Activated CD8-positive, alpha-beta memory T cell treated with anti-CD3 and anti-CD28 coated beads for 24 hours (primary cell): ENCODE measurements around the gene HAND2.

ENCODE experiments used
- DNase-seq: peaks from one replicate; pipeline ENCODE4 v3.0.0-alpha.2; 2020

The HAND2 gene

GRCh38 chr4:173500841-173501591, 29.0 kb downstream of the HAND2 start:
- DNase-seq = no peak

GRCh38 chr4:173499658-173500535, 30.1 kb downstream of the HAND2 start:
- DNase-seq = no peak

DNA sequence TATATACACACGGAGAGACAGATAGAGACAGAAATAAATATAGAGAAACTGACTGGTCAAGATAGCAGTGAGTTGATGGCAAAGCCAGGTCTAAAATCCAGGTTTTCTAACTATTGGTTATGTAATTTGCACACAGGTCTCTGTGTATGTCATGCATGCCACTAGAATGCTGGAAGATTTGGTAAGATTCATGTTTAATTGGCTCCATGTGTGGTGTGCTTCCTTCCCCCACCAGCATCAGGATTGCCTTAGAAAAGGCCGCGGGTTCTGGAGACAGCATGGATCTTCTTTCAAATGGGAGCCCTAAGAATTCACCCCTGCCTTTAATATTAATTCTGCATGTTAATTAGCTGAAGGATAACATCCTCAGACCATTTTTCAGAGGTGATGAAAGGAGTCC, 31.3 kb downstream of the HAND2 start:
- DNase-seq = no peak

DNA sequence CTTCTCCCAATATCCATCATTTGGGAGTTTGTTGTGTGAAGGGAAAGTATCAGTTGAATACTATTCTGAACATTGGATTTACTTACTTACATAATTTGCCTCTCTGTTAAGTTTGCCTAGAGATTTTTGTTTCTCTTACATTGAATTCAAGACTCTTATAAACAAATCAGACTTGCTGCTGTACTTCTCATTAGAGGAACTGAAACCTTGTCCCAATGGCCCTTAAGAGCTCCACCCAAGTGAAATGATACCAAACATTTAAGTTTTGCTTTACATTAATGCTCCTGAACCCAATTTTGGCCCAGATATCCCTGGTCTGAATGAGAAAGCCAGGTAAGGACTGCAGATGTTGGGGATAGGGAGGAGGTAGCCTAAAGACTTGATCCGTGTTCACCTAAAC, 32.0 kb downstream of the HAND2 start:
- no peak for DNase-seq

GRCh38 chr4:173494013-173494970, 35.7 kb downstream of the HAND2 start:
- no peak for DNase-seq

DNA sequence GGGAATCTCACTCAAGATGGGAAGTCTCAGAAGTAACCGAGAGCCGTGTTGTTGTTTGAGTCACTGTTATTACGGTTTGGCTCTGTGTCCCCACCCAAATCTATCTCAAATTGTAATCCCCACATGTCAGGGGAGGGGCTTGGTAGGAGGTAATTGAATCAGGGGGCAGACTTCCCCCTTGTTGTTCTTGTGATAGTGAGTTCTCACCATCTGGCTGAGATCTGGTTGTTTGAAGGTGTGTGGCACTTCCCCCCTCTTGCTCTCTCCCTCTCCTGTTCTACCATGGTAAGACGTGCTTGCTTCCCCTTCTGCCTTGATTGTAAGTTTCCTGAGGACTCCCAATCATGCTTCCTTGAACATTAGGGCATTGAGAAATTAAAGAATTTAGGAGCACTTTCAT, 37.0 kb downstream of the HAND2 start:
- DNase-seq = no peak

DNA sequence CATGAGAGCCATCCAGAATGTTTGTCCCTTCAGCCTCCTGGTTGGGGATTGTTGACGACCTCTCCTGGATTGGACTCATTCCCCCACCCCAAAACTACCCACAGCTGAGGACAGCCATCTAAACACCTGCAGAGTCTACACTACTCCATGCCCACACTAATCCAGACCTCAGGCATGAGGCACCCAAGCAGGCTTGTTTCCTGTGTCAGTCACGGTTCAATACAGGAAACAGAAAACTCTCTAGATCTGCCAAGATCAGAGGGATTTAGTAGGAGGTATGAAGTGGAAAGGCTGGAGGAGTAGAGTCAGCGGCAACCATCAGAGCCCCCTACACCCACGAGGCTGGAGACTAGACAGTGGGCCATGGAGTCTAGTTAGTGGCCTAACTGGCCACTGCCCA, 37.7 kb downstream of the HAND2 start:
- no peak for DNase-seq

GRCh38 chr4:173490817-173491528, 39.1 kb downstream of the HAND2 start:
- DNase-seq = no peak

- DNase-seq = no peak
These were observed 39.8 kb downstream of the HAND2 start for GRCh38 chr4:173490256-173490655.

GRCh38 chr4:173489514-173489913, 40.5 kb downstream of the HAND2 start:
- no peak for DNase-seq

- no peak for DNase-seq
These were observed 41.4 kb downstream of the HAND2 start for GRCh38 chr4:173488656-173489055.

DNA sequence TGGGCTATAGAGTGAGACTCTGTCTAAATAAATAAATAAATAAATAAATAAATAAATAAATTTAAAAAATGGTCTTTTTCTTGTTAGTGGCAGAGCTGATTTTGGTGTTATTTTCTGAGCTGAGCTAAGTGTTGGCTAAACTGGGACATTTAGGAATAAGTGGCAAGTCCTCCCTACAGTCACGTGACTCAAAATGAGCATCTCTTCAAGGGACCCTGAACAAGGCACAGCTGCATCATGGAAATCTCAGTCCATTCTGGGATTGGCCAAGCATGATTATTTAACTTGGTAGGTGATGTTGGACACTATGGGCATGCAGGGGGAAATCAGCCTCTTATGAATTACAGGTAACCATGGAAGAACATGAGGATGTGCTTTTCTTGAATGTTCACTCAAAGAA, 42.0 kb downstream of the HAND2 start:
- DNase-seq = no peak

- DNase-seq = no peak
These were observed 43.2 kb downstream of the HAND2 start for GRCh38 chr4:173486714-173487392.

GRCh38 chr4:173485164-173485563, 44.9 kb downstream of the HAND2 start:
- no peak for DNase-seq

DNA sequence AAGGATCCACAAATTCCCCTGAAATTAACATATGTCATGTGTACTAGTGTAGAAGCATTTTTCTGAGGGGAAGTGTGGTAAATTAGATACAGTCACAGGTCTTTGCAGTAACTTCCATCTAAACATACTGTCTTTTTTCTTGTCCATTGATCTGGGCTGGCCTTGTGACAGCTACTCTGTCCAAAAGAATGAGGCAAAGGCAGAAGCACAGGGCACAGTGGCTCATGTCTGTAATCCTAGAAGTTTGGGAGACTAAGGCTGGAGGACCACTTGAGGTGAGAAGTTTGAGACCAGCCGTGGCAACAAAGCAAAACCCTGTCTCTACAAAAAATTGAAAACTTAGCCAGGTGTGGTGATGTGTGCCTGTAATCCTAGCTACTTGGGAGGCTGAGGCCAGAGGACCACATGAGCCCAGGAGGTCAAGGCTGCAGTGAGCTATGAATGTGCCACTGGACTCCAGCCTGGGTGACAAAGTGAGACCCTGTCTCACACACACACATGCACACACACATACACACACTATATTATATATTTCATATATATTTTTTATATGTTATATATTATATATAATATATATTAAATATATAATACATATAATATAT, 47.6 kb downstream of the HAND2 start:
- no peak for DNase-seq

DNA sequence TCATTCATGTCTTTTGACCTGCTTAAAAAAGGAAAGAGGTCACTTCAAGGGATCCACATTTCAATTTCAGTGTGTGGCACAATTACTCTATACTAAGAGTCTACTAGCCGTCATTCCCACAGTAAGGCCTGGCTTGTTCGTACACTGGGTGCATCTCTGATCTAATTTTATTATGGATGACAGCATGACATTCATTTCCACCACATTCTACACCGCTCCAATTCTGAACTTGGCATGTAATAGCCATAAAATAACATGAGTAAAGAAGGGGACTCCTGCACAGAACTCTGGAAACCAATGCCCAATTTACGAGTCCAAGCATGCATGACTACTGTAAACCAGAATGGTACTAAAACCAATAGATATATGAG, 51.1 kb downstream of the HAND2 start:
- no peak for DNase-seq

DNA sequence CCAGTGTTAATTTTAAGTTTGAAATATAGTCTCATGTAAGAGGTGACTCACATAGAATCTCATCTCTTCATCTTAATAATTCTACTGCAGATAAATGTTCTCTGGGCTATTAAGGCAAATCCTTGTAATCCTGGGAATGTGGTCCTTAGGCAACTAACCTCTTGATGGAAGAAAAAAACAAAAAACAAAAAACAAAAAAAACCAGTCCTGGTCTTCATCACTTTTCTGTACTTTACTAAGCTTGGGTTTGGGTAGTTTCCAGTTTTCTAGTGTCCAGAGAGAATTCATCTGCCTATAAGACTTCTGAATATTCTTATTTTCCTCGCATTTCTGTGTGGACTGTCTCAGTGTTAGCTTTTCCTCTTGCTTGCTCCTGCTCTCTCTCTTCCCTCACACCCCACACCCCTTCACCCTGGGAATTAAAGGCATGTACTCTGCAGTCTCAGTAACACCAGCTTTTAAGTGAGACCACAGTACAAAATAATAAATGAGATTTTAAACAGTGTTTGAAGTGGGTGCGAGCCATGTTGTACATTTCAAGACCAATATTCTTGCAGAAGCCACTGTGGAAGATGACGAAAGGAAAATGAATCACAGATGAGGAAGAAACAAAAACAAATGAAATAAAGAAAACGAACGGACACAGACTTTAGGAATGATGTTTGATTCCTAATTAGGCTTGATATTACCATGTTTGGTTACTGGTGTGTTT, 51.7 kb downstream of the HAND2 start:
- DNase-seq = no peak

DNA sequence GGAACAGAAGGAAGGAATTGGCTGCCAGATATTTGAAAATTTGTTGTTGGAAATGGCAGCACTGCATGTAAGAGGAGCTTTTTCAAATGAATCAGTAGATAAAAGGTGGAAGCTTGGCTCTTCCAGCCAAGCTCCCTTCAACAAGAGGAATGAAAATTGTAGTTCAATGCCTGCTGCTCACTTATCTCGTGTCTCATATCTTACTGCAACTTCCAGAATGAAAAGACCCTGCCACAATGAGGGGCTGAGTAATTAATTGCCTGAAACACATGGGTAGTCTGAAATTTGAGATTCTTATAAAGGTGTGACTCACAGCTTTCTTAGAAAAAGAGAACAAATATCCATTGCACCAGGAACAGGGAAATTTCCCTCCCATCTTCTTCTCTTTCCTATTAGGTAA, 53.0 kb downstream of the HAND2 start:
- DNase-seq = no peak
